ENCODE data around the gene MEIKIN. TPM values are rescaled to one million over a fixed set of nuclear protein-coding genes. Genes with fewer than 3 reads are reported as not detected.
A peak's percentile ranks its signal among the peaks of the same experiment; 100 is the strongest.

Gene MEIKIN
- total and polyA plus RNA-seq, 2 of the 13 experiments (the other 11 are each of a cell fraction or from before 2014, with no cell fraction given) = not detected

GRCh38 chr5:131883984-131884383 lies 61.5 kb downstream of the MEIKIN start:
- Histone ChIP-seq H3K9me3 (ENCODE audit: low read length) (no peaks in the 10 kb centered on the region), H4K20me1 (ENCODE audit: insufficient read depth, low read length) (no peaks in the 10 kb centered on the region), H3K36me3 (replicated peaks in 1 of 2; ENCODE audit: control insufficient read depth in 1 of 2, insufficient read depth in 2 of 2, low read length in 2 of 2) (no peaks in the 10 kb centered on the region), H3K27me3 (ENCODE audit: control insufficient read depth in 1 of 2, insufficient read depth in 2 of 2, low read length in 2 of 2) (no peaks in the 10 kb centered on the region; a peak in 1 of 5 replicates), H3K4me2 (ENCODE audit: low read depth, low read length) (no peak overlapping the region), H2AFZ (ENCODE audit: low read length) (no peak overlapping the region), H3K4me1 (ENCODE audit: insufficient read depth, low read length) (no peaks in the 10 kb centered on the region), H3K4me3 (replicated peaks in 1 of 3; ENCODE audit: insufficient read depth in 1 of 3, low read depth in 2 of 3, low read length in 3 of 3) (no peak overlapping the region), H3K27ac (ENCODE audit: extremely low read length, insufficient read depth, low read length) (no peak overlapping the region), H3K9ac (ENCODE audit: insufficient read depth, low read depth, low read length) (no peak overlapping the region), H3K79me2 (ENCODE audit: insufficient read depth, low read length) (no peaks in the 10 kb centered on the region)
- WGBS (ENCODE audit: low lambda C conversion rate) = 29% methylated on average over 2 of the region's 5 CpGs
- in situ Hi-C loops (cut with HindIII; ENCODE audit: extremely low pct_ligation_motif_present, low pct_unique_long_range_greater_than_20kb) = no loop called here
- POLR2A ChIA-PET = no interaction called here
- CTCF ChIA-PET (ENCODE audit: low intra/inter-chr PET ratio, low total read pairs) = no interaction called here
- BruUV-seq (replicated peaks) = no TSS peak
- no peak for FAIRE-seq
- no peak for TF ChIP-seq ZNF556 (CRISPR knock-in tag; IDR thresholded peaks at IDR 0.05; ENCODE audit: borderline replicate concordance)
- ATAC-seq = no peak
- intact Hi-C loops (cut with micrococcal nuclease; ENCODE audit: unreplicated experiment) = no loop called here
- no peak for DNase-seq (ENCODE audit: low spot score)

DNA sequence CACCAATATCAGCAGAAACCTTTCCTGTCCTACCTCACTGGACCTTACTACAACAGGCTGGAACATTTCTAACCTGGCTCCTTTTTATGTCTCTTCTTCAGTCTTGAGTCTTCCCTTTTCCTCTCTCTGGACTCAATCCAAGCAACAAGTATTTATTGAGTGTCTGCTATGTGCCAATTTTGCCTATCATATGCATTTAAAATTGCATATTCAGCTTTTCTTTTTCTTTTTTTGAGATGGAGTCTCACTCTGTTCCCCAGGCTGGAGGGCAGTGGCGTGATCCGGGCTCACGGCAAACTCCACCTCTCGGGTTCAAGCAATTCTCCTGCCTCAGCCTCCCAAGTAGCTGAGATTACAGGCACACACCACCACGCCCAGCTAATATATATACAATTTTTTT lies 65.8 kb downstream of the MEIKIN start:
- WGBS (ENCODE audit: low lambda C conversion rate) = 63% methylated on average over 5 of the region's 5 CpGs
- Histone ChIP-seq H3K9me3 (ENCODE audit: low read length) (no peaks in the 10 kb centered on the region), H3K27ac (ENCODE audit: extremely low read length, insufficient read depth, low read length) (no peak overlapping the region), H3K27me3 (ENCODE audit: control insufficient read depth in 1 of 2, insufficient read depth in 2 of 2, low read length in 2 of 2) (no peaks in the 10 kb centered on the region; a peak in 1 of 5 replicates), H3K79me2 (ENCODE audit: insufficient read depth, low read length) (no peaks in the 10 kb centered on the region), H4K20me1 (ENCODE audit: insufficient read depth, low read length) (no peaks in the 10 kb centered on the region), H3K9ac (ENCODE audit: insufficient read depth, low read depth, low read length) (no peak overlapping the region), H2AFZ (ENCODE audit: low read length) (no peak overlapping the region), H3K4me2 (ENCODE audit: low read depth, low read length) (no peak overlapping the region), H3K4me3 (replicated peaks in 1 of 3; ENCODE audit: insufficient read depth in 1 of 3, low read depth in 2 of 3, low read length in 3 of 3) (no peak overlapping the region), H3K36me3 (replicated peaks in 1 of 2; ENCODE audit: control insufficient read depth in 1 of 2, insufficient read depth in 2 of 2, low read length in 2 of 2) (no peaks in the 10 kb centered on the region), H3K4me1 (ENCODE audit: insufficient read depth, low read length) (no peaks in the 10 kb centered on the region)
- BruUV-seq (replicated peaks) = no TSS peak
- POLR2A ChIA-PET = no interaction called here
- DNase-seq (ENCODE audit: low spot score) (no peak), ATAC-seq (no peak), FAIRE-seq (no peak)
- CTCF ChIA-PET (ENCODE audit: low intra/inter-chr PET ratio, low total read pairs) = no interaction called here
- intact Hi-C loops (cut with micrococcal nuclease; ENCODE audit: unreplicated experiment) (loop anchor here (5.0 kb wide), 1 partner anchor 123 kb away; no protein-coding TSS in a partner anchor), in situ Hi-C loops (cut with HindIII; ENCODE audit: extremely low pct_ligation_motif_present, low pct_unique_long_range_greater_than_20kb) (no loop called here)
- TF ChIP-seq NPAS2 (CRISPR knock-in tag; IDR thresholded peaks at IDR 0.05; ENCODE audit: borderline replicate concordance) (no peak), BCL3 (CRISPR knock-in tag; IDR thresholded peaks at IDR 0.05) (no peak), MAFK (conservative IDR thresholded peaks at IDR 0.05 in 1 of 2, IDR thresholded peaks at IDR 0.05 in 1 of 2; ENCODE audit: low read length in 2 of 2) (peak; percentile 32 to 62; a peak in 3 of 4 replicates), MAFF (IDR thresholded peaks at IDR 0.05; ENCODE audit: low read depth, low read length) (peak; percentile 42)
